H1 (cell line): ENCODE results near the gene ZNF524. TPM values are rescaled to one million over a fixed set of nuclear protein-coding genes. Genes with fewer than 3 reads are reported as not detected.
A peak's percentile ranks its signal among the peaks of the same experiment; 100 is the strongest.

Experiments
- CTCF ChIA-PET: fragments of 300-600 bp; sonication (Branson Sonifier 250); formaldehyde crosslinking; loops from one replicate; lab custom pipeline; 2021; ENCODE audit not compliant: partially characterized antibody; lab: Charles Lee
- POLR2A ChIA-PET: fragments of 300-600 bp; sonication (Branson Sonifier 250); formaldehyde crosslinking; loops from one replicate; lab custom pipeline; 2021; ENCODE audit warnings: inconsistent platforms; ENCODE audit not compliant: partially characterized antibody; lab: Charles Lee
- DNase-seq, 2 experiments: peaks; one replicate each; pipeline versions ENCODE4 v3.0.0 to v3.0.0-alpha.2; 2010 to 2022; ENCODE audit warnings: low spot score in 2 of 2, low read depth in 1 of 2, mixed read lengths in 1 of 2
- FAIRE-seq: peaks from 2 replicates; lab custom pipeline; 2011; peaks lifted over from hg19 to GRCh38; lab: Jason Lieb, UNC
- H2AFZ ChIP-seq: 2 replicates; pipeline ENCODE4 v1.8.1; 2012; ENCODE audit warnings: low read length, inconsistent platforms
- H2AK5ac ChIP-seq: 2 replicates; pipeline ENCODE4 v1.6.1; 2013; ENCODE audit warnings: low read depth, low read length
- H2BK120ac ChIP-seq: replicated peaks from 2 replicates; pipeline ENCODE3; 2013; ENCODE audit warnings: low read depth, low read length, inconsistent platforms
- H2BK12ac ChIP-seq: 2 replicates; pipeline ENCODE4 v1.6.1; 2013; ENCODE audit warnings: low read depth, low read length
- H2BK15ac ChIP-seq: 2 replicates; pipeline ENCODE4 v1.6.1; 2013; ENCODE audit warnings: low read length
- H2BK20ac ChIP-seq: 2 replicates; pipeline ENCODE4 v1.6.1; 2013; ENCODE audit warnings: low read length
- H2BK5ac ChIP-seq: 2 replicates; pipeline ENCODE4 v1.6.1; 2013; ENCODE audit warnings: low read depth, low read length
- H3K14ac ChIP-seq: 2 replicates; pipeline ENCODE4 v1.6.1; 2013; ENCODE audit warnings: inconsistent platforms; ENCODE audit not compliant: insufficient read length
- H3K18ac ChIP-seq: 2 replicates; pipeline ENCODE4 v1.6.1; 2013; ENCODE audit warnings: low read length; ENCODE audit errors: extremely low read depth
- H3K23ac ChIP-seq: 2 replicates; pipeline ENCODE4 v1.6.1; 2013; ENCODE audit warnings: inconsistent platforms; ENCODE audit not compliant: insufficient read length
- H3K23me2 ChIP-seq: 2 replicates; pipeline ENCODE4 v1.6.1; 2013; ENCODE audit warnings: low read depth, low read length
- H3K27ac ChIP-seq: 2 replicates; pipeline ENCODE4 v1.6.1; 2011; ENCODE audit warnings: low read depth, low read length, inconsistent platforms
- H3K27me3 ChIP-seq, 4 experiments: replicated peaks in 1 of 4; 1 replicate in 1 of 4; 2 replicates in 3 of 4; pipeline versions ENCODE4 v1.6.1 to v1.8.1; 2011 to 2013; ENCODE audit warnings: low read length in 3 of 4, mild to moderate bottlenecking in 3 of 4, inconsistent platforms in 2 of 4, mixed read lengths in 2 of 4, moderate library complexity in 1 of 4; ENCODE audit not compliant: control insufficient read depth in 3 of 4, insufficient read depth in 3 of 4; ENCODE audit errors: extremely low read depth in 1 of 4
- H3K36me3 ChIP-seq, 4 experiments: 2 replicates each; pipeline versions ENCODE4 v1.6.1 to v1.8.1; 2011 to 2013; ENCODE audit warnings: mild to moderate bottlenecking in 4 of 4, low read length in 3 of 4, moderate library complexity in 2 of 4, control low read depth in 1 of 4, inconsistent platforms in 1 of 4; ENCODE audit not compliant: insufficient read depth in 4 of 4, control insufficient read depth in 2 of 4
- H3K4ac ChIP-seq: replicated peaks from 2 replicates; pipeline ENCODE3; 2013; ENCODE audit warnings: low read length, low read depth, mixed read lengths, inconsistent platforms; ENCODE audit not compliant: insufficient read length
- H3K4me1 ChIP-seq, 4 experiments: replicated peaks in 1 of 4; 1 replicate in 1 of 4; 2 replicates in 3 of 4; pipeline versions ENCODE4 v1.6.1 to v1.8.1; 2011 to 2013; ENCODE audit warnings: low read length in 3 of 4, inconsistent platforms in 2 of 4, mixed read lengths in 1 of 4; ENCODE audit not compliant: insufficient read depth in 4 of 4, control insufficient read depth in 3 of 4
- H3K4me2 ChIP-seq, 2 experiments: 2 replicates each; pipeline versions ENCODE4 v1.6.1 to v1.8.1; 2011 to 2013; ENCODE audit warnings: low read depth in 2 of 2, low read length in 2 of 2, control low read depth in 1 of 2, inconsistent platforms in 1 of 2, mild to moderate bottlenecking in 1 of 2; ENCODE audit not compliant: insufficient read depth in 1 of 2
- H3K4me3 ChIP-seq, 4 experiments: fragments of 200-600, 300-600 bp in 1 of 4; sonication (generic), shearing (Covaris generic), sonication (Bioruptor Twin) in 1 of 4; 2 replicates each; pipeline versions ENCODE4 v1.5.1 to v1.8.1; 2011 to 2016; ENCODE audit warnings: low read length in 4 of 4, low read depth in 3 of 4, control low read depth in 2 of 4, inconsistent platforms in 2 of 4, mild to moderate bottlenecking in 2 of 4, mixed read lengths in 1 of 4, moderate library complexity in 1 of 4; ENCODE audit not compliant: insufficient read depth in 2 of 4; ENCODE audit errors: extremely low read depth in 1 of 4
- H3K56ac ChIP-seq: replicated peaks from 2 replicates; pipeline ENCODE3; 2013; ENCODE audit warnings: low read depth, mild to moderate bottlenecking, mixed read lengths, low read length, inconsistent platforms; ENCODE audit not compliant: insufficient read length
- H3K79me1 ChIP-seq: 2 replicates; pipeline ENCODE4 v1.6.1; 2013; ENCODE audit warnings: low read depth, low read length, control low read depth
- H3K79me2 ChIP-seq, 2 experiments: 2 replicates each; pipeline versions ENCODE4 v1.6.1 to v1.8.1; 2012 to 2013; ENCODE audit warnings: low read length in 2 of 2, mild to moderate bottlenecking in 2 of 2, inconsistent platforms in 1 of 2; ENCODE audit not compliant: insufficient read depth in 2 of 2, control insufficient read depth in 1 of 2
- H3K9ac ChIP-seq, 4 experiments: replicated peaks in 1 of 4; 1 replicate in 1 of 4; 2 replicates in 3 of 4; pipeline versions ENCODE4 v1.6.1 to v1.8.1; 2011 to 2013; ENCODE audit warnings: low read depth in 3 of 4, low read length in 3 of 4, control low read depth in 2 of 4, mild to moderate bottlenecking in 2 of 4, moderate library complexity in 2 of 4, inconsistent platforms in 1 of 4; ENCODE audit errors: extremely low read depth in 1 of 4
- H3K9me3 ChIP-seq, 2 experiments: 2 replicates each; pipeline versions ENCODE4 v1.6.1 to v1.8.1; 2012 to 2013; ENCODE audit warnings: mild to moderate bottlenecking in 2 of 2, moderate library complexity in 2 of 2, control low read depth in 1 of 2, inconsistent platforms in 1 of 2, low read depth in 1 of 2, low read length in 1 of 2, mixed read lengths in 1 of 2; ENCODE audit not compliant: insufficient read depth in 2 of 2
- H4K20me1 ChIP-seq, 2 experiments: replicated peaks in 1 of 2; 2 replicates each; pipeline versions ENCODE3 to v1.8.1; 2011 to 2013; ENCODE audit warnings: inconsistent platforms in 2 of 2, low read length in 2 of 2, mild to moderate bottlenecking in 1 of 2; ENCODE audit not compliant: insufficient read depth in 2 of 2, control insufficient read depth in 1 of 2
- H4K5ac ChIP-seq: 2 replicates; pipeline ENCODE4 v1.6.1; 2013; ENCODE audit warnings: low read length, low read depth, mixed read lengths, inconsistent platforms; ENCODE audit not compliant: insufficient read length
- H4K8ac ChIP-seq: 2 replicates; pipeline ENCODE4 v1.8.0; 2013; ENCODE audit warnings: mild to moderate bottlenecking, moderate library complexity, low read length, inconsistent platforms; ENCODE audit not compliant: insufficient read depth; ENCODE audit errors: extremely low read depth
- H4K91ac ChIP-seq: replicated peaks from 2 replicates; pipeline ENCODE3; 2013; ENCODE audit warnings: low read length, mixed read lengths, inconsistent platforms; ENCODE audit not compliant: insufficient read length
- ASH2L ChIP-seq: fragments of 200-600, 300-600 bp; sonication (generic); IDR thresholded peaks from one replicate; pipeline ENCODE4 v1.7.1; 2017; ENCODE audit warnings: low read length
- CTCF ChIP-seq, 3 experiments: IDR thresholded peaks; 1 replicate in 2 of 3; 2 replicates in 1 of 3; pipeline versions ENCODE4 v1.5.1 to v1.6.1; 2011; ENCODE audit warnings: low read length in 3 of 3, mild to moderate bottlenecking in 3 of 3, inconsistent platforms in 2 of 3, low read depth in 1 of 3, moderate library complexity in 1 of 3; ENCODE audit not compliant: insufficient read depth in 1 of 3; ENCODE audit errors: control extremely low read depth in 1 of 3
- PHF8 ChIP-seq: fragments of 200-600 bp; sonication (generic); conservative IDR thresholded peaks from 2 replicates; pipeline ENCODE4 v1.7.1; 2012; ENCODE audit warnings: low read depth, mild to moderate bottlenecking, inconsistent platforms, low read length, moderate library complexity
- SIN3A ChIP-seq, 2 experiments: IDR thresholded peaks in 1 of 2; conservative IDR thresholded peaks in 1 of 2; 2 replicates each; pipeline ENCODE4 v1.6.1; 2011 to 2012; ENCODE audit warnings: low read length in 2 of 2, improper control_type of control experiment in 1 of 2, low read depth in 1 of 2, mild to moderate bottlenecking in 1 of 2
- SIX5 ChIP-seq: IDR thresholded peaks from 2 replicates; pipeline ENCODE4 v1.6.1; 2011; ENCODE audit warnings: mild to moderate bottlenecking, low read depth, low read length
- TEAD4 ChIP-seq: IDR thresholded peaks from 2 replicates; pipeline ENCODE4 v1.6.1; 2012; ENCODE audit warnings: low read depth, low read length, inconsistent platforms, mixed read lengths
- WGBS, 2 experiments: shearing (Covaris generic) in 1 of 2; methylation state at CpG; one replicate each; pipeline versions ENCODE4 v1.1.6 to v1.1.7; 2013 to 2015; ENCODE audit warnings: low lambda C conversion rate in 2 of 2, mixed read lengths in 2 of 2, inconsistent platforms in 1 of 2, low coverage in 1 of 2, missing lambda C conversion rate in 1 of 2; ENCODE audit not compliant: insufficient replicate concordance in 2 of 2, insufficient coverage in 1 of 2, insufficient read length in 1 of 2; ENCODE audit errors: extremely low coverage in 1 of 2, missing lambda C conversion rate in 1 of 2; 5-methylcytosine and 5-hydroxymethylcytosine counted together
- polyA plus RNA-seq, 7 experiments: library from polyadenylated mRNA; depleted of rRNA in 3 of 7; stranded (reverse) in 5 of 7; unstranded in 2 of 7; fragments of >200 nt in 5 of 7; fragments of 200-250 nt in 2 of 7; gene quantifications; 1 replicate in 5 of 7; 2 replicates in 1 of 7; 4 replicates in 1 of 7; pipeline versions ENCODE4 v1.2.1 to v1.2.3, GENCODE V29; 2011 to 2013; ENCODE audit warnings: missing spikeins in 2 of 7, mixed read lengths in 2 of 7
- total RNA-seq: library from RNA; stranded (reverse); fragmentation: NEBNext Ultra II Directional; extraction: Animal tissue kit (Norgen Biotek cat#: 25700); gene quantifications from 2 replicates; pipeline ENCODE4 v1.2.1, GENCODE V29; 2021

The ZNF524 gene
- total and polyA plus RNA-seq, 2 of the 8 experiments (the other 6 are each of a cell fraction or from before 2014, with no cell fraction given) = 4.4 to 4.7 TPM

GRCh38 chr19:55550321-55550650 is 49.8 kb upstream of the ZNF524 start:
- Histone ChIP-seq H3K9me3 (no peaks in the 10 kb centered on the region), H2BK120ac (peak overlapping the region; percentile 7), H3K27me3 (peaks cover 0 to 3% (median 0%) of the 10 kb centered on the region in 4 experiments; a peak in 1 of 7 replicates), H3K4me2 (peak overlapping the region; percentile 68 to 82), H4K91ac (peak overlapping the region; percentile 69), H3K4ac (no peak overlapping the region), H4K20me1 (no peaks in the 10 kb centered on the region), H2BK5ac (peak overlapping the region; percentile 82; the same call in 1 of the 2 replicates), H3K4me3 (peak overlapping the region; percentile 32 to 57 (median 39); a peak in 7 of 8 replicates), H4K5ac (peak overlapping the region; percentile 73), H3K79me1 (no peaks in the 10 kb centered on the region), H3K79me2 (no peaks in the 10 kb centered on the region), H3K23me2 (peaks cover 7% of the 10 kb centered on the region; the same call in 1 of the 2 replicates), H2AFZ (peak overlapping the region; percentile 91), H2BK12ac (peak overlapping the region; percentile 78; the same call in 1 of the 2 replicates), H3K18ac (peak overlapping the region; percentile 20; the same call in 1 of the 2 replicates), H4K8ac (no peak overlapping the region), H3K36me3 (no peaks in the 10 kb centered on the region), H2BK20ac (0 out of 2 replicates have a peak overlapping the region, but pooled peaks have one; percentile 82), H3K23ac (no peak overlapping the region), H3K4me1 (peaks cover 8 to 23% (median 14%) of the 10 kb centered on the region in 4 experiments), H3K27ac (no peak overlapping the region), H2BK15ac (0 out of 2 replicates have a peak overlapping the region, but pooled peaks have one; percentile 83), H3K9ac (0 out of 7 replicates have a peak overlapping the region, but pooled peaks of 1 of the 4 experiments have one; percentile 9), H2AK5ac (no peak overlapping the region), H3K56ac (no peak overlapping the region), H3K14ac (peak overlapping the region; percentile 27)
- peak in 1 of 2 experiments; percentile 14; a peak in 1 of 4 replicates for TF ChIP-seq SIN3A (conservative IDR thresholded peaks at IDR 0.05 in 1 of 2, IDR thresholded peaks at IDR 0.05 in 1 of 2; ENCODE audit: low read depth in 1 of 2, low read length in 2 of 2)
- TF ChIP-seq TEAD4 = peak; percentile 86
- TF ChIP-seq PHF8 = 0 out of 2 replicates have a peak, but pooled peaks have one; percentile 9
- TF ChIP-seq SIX5 = no peak
- peak in 1 of 3 experiments; percentile 6; a peak in 1 of 4 replicates for TF ChIP-seq CTCF (IDR thresholded peaks at IDR 0.05; ENCODE audit: control extremely low read depth in 1 of 3, insufficient read depth in 1 of 3, low read depth in 1 of 3, low read length in 3 of 3)
- peak; percentile 82 for TF ChIP-seq ASH2L
- 17% methylated on average over 7 of the region's 7 CpGs; no CpG with 5 or more reads in 1 of the 2 experiments for WGBS, 2 experiments
- FAIRE-seq (peak; percentile 60), DNase-seq (no peak)
- POLR2A ChIA-PET = interaction anchor here (0.6 to 2.3 kb wide), 19 partner anchors 9 to 470 kb away, joined by 3 to 10 read pairs (median 4); partner anchors contain the start of genes FIZ1, UBE2S and ZNF579
- CTCF ChIA-PET = interaction anchor here (0.6 to 2.1 kb wide), 8 partner anchors 10 to 104 kb away, joined by 3 to 6 read pairs (median 4); partner anchors contain the start of gene U2AF2
